ENCODE measurements around the gene GTPBP4. TPM values are rescaled to one million over a fixed set of nuclear protein-coding genes. Genes with fewer than 3 reads are reported as not detected.
"Not testable (repeated sequence)": the region's sequence is repeated elsewhere in the genome, so short reads cannot be mapped to it uniquely, and the experiment has no call there.

Gene GTPBP4
- total RNA-seq, 6 experiments from 2014 or later, result 6.6 to 18.6 (median 15.4) TPM

GRCh38 chr10:1063232-1063865 is 75.1 kb downstream of the GTPBP4 start:
- intact Hi-C loops (cut with DNase I), result no loop called here
- TF ChIP-seq, protein P1, sequence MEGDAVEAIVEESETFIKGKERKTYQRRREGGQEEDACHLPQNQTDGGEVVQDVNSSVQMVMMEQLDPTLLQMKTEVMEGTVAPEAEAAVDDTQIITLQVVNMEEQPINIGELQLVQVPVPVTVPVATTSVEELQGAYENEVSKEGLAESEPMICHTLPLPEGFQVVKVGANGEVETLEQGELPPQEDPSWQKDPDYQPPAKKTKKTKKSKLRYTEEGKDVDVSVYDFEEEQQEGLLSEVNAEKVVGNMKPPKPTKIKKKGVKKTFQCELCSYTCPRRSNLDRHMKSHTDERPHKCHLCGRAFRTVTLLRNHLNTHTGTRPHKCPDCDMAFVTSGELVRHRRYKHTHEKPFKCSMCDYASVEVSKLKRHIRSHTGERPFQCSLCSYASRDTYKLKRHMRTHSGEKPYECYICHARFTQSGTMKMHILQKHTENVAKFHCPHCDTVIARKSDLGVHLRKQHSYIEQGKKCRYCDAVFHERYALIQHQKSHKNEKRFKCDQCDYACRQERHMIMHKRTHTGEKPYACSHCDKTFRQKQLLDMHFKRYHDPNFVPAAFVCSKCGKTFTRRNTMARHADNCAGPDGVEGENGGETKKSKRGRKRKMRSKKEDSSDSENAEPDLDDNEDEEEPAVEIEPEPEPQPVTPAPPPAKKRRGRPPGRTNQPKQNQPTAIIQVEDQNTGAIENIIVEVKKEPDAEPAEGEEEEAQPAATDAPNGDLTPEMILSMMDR (IDR thresholded peaks at IDR 0.05), result no peak
- no peak for TF ChIP-seq POLR2A (IDR thresholded peaks at IDR 0.05)
- no peak overlapping the region for H3K27ac ChIP-seq
- 62% methylated on average over 3 of the region's 7 CpGs for WGBS (ENCODE audit: insufficient coverage, low coverage, low lambda C conversion rate, missing lambda C conversion rate)
- no peak for DNase-seq
- H3K4me3 ChIP-seq, result no peak overlapping the region
- no peaks in the 10 kb centered on the region for H3K9me3 ChIP-seq
- H3K27me3 ChIP-seq, result no peaks in the 10 kb centered on the region
- peaks cover 0 to 4% (median 0%) of the 10 kb centered on the region in 4 donors for H3K36me3 ChIP-seq
- peak in 3 of 4 donors; percentile 39 to 44 (median 42) for ATAC-seq
- peaks cover 0 to under 1% (median 0%) of the 10 kb centered on the region in 4 donors for H3K4me1 ChIP-seq

- H3K4me1 ChIP-seq, result peaks cover 0 to 4% (median 0%) of the 10 kb centered on the region in 4 donors
- intact Hi-C loops (cut with DNase I), result no loop called here
- H3K9me3 ChIP-seq, result no peaks in the 10 kb centered on the region
- WGBS (ENCODE audit: insufficient coverage, low coverage, low lambda C conversion rate, missing lambda C conversion rate), result 75% methylated on average over 4 of the region's 4 CpGs
- ATAC-seq (peak in 1 of 4 donors; percentile 32), DNase-seq (no peak)
- H3K4me3 ChIP-seq, result no peak overlapping the region
- H3K36me3 ChIP-seq, result peaks cover 0 to 4% (median 0%) of the 10 kb centered on the region in 4 donors
- H3K27ac ChIP-seq, result no peak overlapping the region
- TF ChIP-seq POLR2A (IDR thresholded peaks at IDR 0.05), result no peak
- TF ChIP-seq, protein P1 (IDR thresholded peaks at IDR 0.05), result no peak
- no peaks in the 10 kb centered on the region for H3K27me3 ChIP-seq
Measured at GRCh38 chr10:1064964-1065247, 76.7 kb downstream of the GTPBP4 start.

GRCh38 chr10:1066734-1067133 is 78.5 kb downstream of the GTPBP4 start:
- DNase-seq; H3K36me3 ChIP-seq; H3K27me3 ChIP-seq; H3K4me1 ChIP-seq; ATAC-seq; H3K27ac ChIP-seq; H3K9me3 ChIP-seq; H3K4me3 ChIP-seq; intact Hi-C loops (cut with DNase I): not testable (repeated sequence)
- 86% methylated on average over 3 of the region's 8 CpGs for WGBS (ENCODE audit: insufficient coverage, low coverage, low lambda C conversion rate, missing lambda C conversion rate)

DNA sequence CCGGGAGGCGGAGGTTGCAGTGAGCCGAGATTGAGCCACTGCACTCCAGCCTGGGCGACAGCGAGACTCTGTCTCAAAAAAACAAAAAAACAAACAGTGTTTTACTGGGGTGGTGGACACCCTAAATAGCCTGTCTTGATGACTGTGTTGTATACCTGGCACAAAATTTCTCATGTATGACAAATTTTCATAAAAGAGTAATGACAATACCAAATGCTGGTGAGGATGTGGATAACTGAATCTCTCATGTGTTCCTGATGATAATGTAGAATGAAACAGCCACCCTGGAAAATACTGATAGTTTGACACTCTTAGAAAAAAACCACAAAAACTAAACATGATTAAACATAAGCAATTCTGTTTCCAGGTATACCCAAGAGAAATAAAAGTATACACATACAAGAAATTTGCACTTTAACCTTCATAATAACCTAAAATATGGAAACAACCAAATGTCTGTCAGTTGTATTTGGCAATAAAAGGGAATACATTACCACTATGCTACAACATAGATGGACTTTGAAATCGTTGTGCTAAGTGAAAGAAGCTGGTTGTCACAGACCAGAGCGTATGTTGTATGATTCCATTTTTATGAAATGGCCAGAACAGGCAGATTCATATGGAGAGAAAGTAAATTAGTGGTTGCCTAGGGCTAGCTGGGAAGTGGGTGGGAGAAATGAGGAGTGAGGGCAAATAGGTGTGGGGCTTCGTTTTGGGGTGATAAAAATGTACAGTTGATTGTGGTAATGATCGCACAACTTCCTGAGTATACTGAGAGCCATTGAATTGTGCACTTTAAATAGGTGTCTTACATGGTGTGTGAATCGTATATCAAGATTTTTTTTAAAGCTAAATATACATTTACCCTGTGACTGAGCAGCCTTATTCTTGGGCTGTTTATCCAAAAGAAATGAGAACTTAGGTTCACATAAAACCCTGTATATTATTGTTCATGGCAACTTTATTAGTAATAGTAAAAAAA is 80.4 kb downstream of the GTPBP4 start:
- Histone ChIP-seq H3K36me3 (peaks cover 0 to 13% (median 3%) of the 10 kb centered on the region in 4 donors), H3K27ac (no peak overlapping the region), H3K4me1 (peaks cover 0 to 4% (median 0%) of the 10 kb centered on the region in 4 donors), H3K4me3 (no peak overlapping the region), H3K27me3 (no peaks in the 10 kb centered on the region), H3K9me3 (no peaks in the 10 kb centered on the region)
- no peak for DNase-seq
- ATAC-seq, result peak in 3 of 4 donors; percentile 42 to 56 (median 50)
- TF ChIP-seq, protein P1 (IDR thresholded peaks at IDR 0.05), result no peak
- no peak for TF ChIP-seq POLR2A (IDR thresholded peaks at IDR 0.05)
- intact Hi-C loops (cut with DNase I), result no loop called here
- 56% methylated on average over 5 of the region's 10 CpGs for WGBS (ENCODE audit: insufficient coverage, low coverage, low lambda C conversion rate, missing lambda C conversion rate)

Other genes with a start within 250 kb of the GTPBP4 start
- 10 to 100 TPM; 22.4 to 35.9 (median 31.7) TPM for gene LARP4B, start 56.7 kb upstream of the GTPBP4 start, total RNA-seq
- gene IDI2, start 37.4 kb downstream of the GTPBP4 start, total RNA-seq, result not detected
- gene IDI1, start 60.7 kb downstream of the GTPBP4 start, total RNA-seq, result 10 to 100 TPM; 14.7 to 79.7 (median 28.4) TPM
- gene WDR37, start 68.0 kb downstream of the GTPBP4 start, total RNA-seq, result 1 to 10 TPM; 5.8 to 9.7 (median 8.3) TPM

Measured in right lobe of liver (tissue), 6 donors.